ENCODE data around the gene SNPH.

Gene SNPH

GRCh38 chr20:1298166-1298565, 32.1 kb downstream of the SNPH start:
- Histone ChIP-seq H3K4me3 (ENCODE audit: low read depth, low read length) (no peak overlapping the region), H3K9me3 (ENCODE audit: control insufficient read depth, insufficient read depth, low read depth, low read length) (no peaks in the 10 kb centered on the region), H3K27ac (ENCODE audit: extremely low read depth, low read depth, low read length) (no peak overlapping the region), H3K36me3 (ENCODE audit: control insufficient read depth in 2 of 2, insufficient read depth in 1 of 2, low read length in 2 of 2) (peaks cover 0 to 17% of the 10 kb centered on the region in 2 experiments; a peak in 1 of 3 replicates), H3K4me1 (ENCODE audit: control insufficient read depth, insufficient read depth, low read length) (no peaks in the 10 kb centered on the region)
- ChIA-PET CTCF (interaction anchor here (0.6 to 1.2 kb wide), 2 partner anchors 14 to 671 kb away, joined by 3 read pairs; no protein-coding TSS in a partner anchor), POLR2A (no interaction called here)
- TF ChIP-seq ZNF664 (tag by site-specific recombination; IDR thresholded peaks at IDR 0.05) (no peak), ZNF76 (tag by site-specific recombination; IDR thresholded peaks at IDR 0.05; ENCODE audit: borderline replicate concordance, low read depth) (no peak)

- Histone ChIP-seq H3K4me3 (ENCODE audit: low read depth, low read length) (no peak overlapping the region), H3K27ac (ENCODE audit: extremely low read depth, low read depth, low read length) (no peak overlapping the region), H3K36me3 (ENCODE audit: control insufficient read depth in 2 of 2, insufficient read depth in 1 of 2, low read length in 2 of 2) (peaks cover 0 to 17% of the 10 kb centered on the region in 2 experiments; a peak in 1 of 3 replicates), H3K9me3 (ENCODE audit: control insufficient read depth, insufficient read depth, low read depth, low read length) (no peaks in the 10 kb centered on the region), H3K4me1 (ENCODE audit: control insufficient read depth, insufficient read depth, low read length) (no peaks in the 10 kb centered on the region)
- ChIA-PET CTCF (interaction anchor here (0.7 to 1.2 kb wide), 2 partner anchors 14 to 147 kb away, joined by 3 read pairs; no protein-coding TSS in a partner anchor), POLR2A (no interaction called here)
- no peak for TF ChIP-seq ZNF549 (tag by site-specific recombination; IDR thresholded peaks at IDR 0.05)
- TF ChIP-seq ZNF366 (tag by site-specific recombination; conservative IDR thresholded peaks at IDR 0.05) = no peak
- no peak for TF ChIP-seq TSHZ1 (tag by site-specific recombination; IDR thresholded peaks at IDR 0.05; ENCODE audit: borderline replicate concordance)
- TF ChIP-seq ZNF302 (tag by site-specific recombination; IDR thresholded peaks at IDR 0.05; ENCODE audit: low read depth) = no peak
- TF ChIP-seq SETDB1 (IDR thresholded peaks at IDR 0.05; ENCODE audit: insufficient read length, low read length) = no peak
- TF ChIP-seq ZBTB49 (tag by site-specific recombination; IDR thresholded peaks at IDR 0.05; ENCODE audit: low read depth) = no peak
- TF ChIP-seq ZNF184 (tag by site-specific recombination; IDR thresholded peaks at IDR 0.05) = no peak
Measured at GRCh38 chr20:1298888-1299511, 32.9 kb downstream of the SNPH start.

GRCh38 chr20:1299522-1299921, 33.4 kb downstream of the SNPH start:
- ChIA-PET POLR2A (no interaction called here), CTCF (interaction anchor here (0.7 to 1.1 kb wide), 2 partner anchors 32 to 169 kb away, joined by 3 read pairs; no protein-coding TSS in a partner anchor)
- TF ChIP-seq TSHZ1 (tag by site-specific recombination; IDR thresholded peaks at IDR 0.05; ENCODE audit: borderline replicate concordance) = no peak
- TF ChIP-seq, protein P1, sequence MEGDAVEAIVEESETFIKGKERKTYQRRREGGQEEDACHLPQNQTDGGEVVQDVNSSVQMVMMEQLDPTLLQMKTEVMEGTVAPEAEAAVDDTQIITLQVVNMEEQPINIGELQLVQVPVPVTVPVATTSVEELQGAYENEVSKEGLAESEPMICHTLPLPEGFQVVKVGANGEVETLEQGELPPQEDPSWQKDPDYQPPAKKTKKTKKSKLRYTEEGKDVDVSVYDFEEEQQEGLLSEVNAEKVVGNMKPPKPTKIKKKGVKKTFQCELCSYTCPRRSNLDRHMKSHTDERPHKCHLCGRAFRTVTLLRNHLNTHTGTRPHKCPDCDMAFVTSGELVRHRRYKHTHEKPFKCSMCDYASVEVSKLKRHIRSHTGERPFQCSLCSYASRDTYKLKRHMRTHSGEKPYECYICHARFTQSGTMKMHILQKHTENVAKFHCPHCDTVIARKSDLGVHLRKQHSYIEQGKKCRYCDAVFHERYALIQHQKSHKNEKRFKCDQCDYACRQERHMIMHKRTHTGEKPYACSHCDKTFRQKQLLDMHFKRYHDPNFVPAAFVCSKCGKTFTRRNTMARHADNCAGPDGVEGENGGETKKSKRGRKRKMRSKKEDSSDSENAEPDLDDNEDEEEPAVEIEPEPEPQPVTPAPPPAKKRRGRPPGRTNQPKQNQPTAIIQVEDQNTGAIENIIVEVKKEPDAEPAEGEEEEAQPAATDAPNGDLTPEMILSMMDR (tag by site-specific recombination; IDR thresholded peaks at IDR 0.05) = peak; percentile 68
- H3K27ac ChIP-seq (ENCODE audit: extremely low read depth, low read depth, low read length) = no peak overlapping the region
- H3K9me3 ChIP-seq (ENCODE audit: control insufficient read depth, insufficient read depth, low read depth, low read length) = no peaks in the 10 kb centered on the region
- peaks cover 0 to 18% of the 10 kb centered on the region in 2 experiments; a peak in 1 of 3 replicates for H3K36me3 ChIP-seq (ENCODE audit: control insufficient read depth in 2 of 2, insufficient read depth in 1 of 2, low read length in 2 of 2)
- H3K4me1 ChIP-seq (ENCODE audit: control insufficient read depth, insufficient read depth, low read length) = no peaks in the 10 kb centered on the region
- H3K4me3 ChIP-seq (ENCODE audit: low read depth, low read length) = no peak overlapping the region
